Mesothelial cell of epicardium (in vitro differentiated cells): Measurements from ENCODE around the gene MYO1C. TPM values are rescaled to one million over a fixed set of nuclear protein-coding genes. Genes with fewer than 3 reads are reported as not detected.
A peak's percentile ranks its signal among the peaks of the same experiment; 100 is the strongest.

Experiments
- DNase-seq, 2 experiments: peaks; one replicate each; pipeline ENCODE4 v3.0.0; 2021; ENCODE audit warnings: low spot score in 2 of 2; ENCODE audit not compliant: unreplicated experiment in 2 of 2
- H3K27ac Mint-ChIP-seq: 2 replicates; pipeline ENCODE4 v1.8.0; 2021; ENCODE audit warnings: mixed read lengths
- H3K27me3 Mint-ChIP-seq: 2 replicates; pipeline ENCODE4 v1.8.0; 2021; ENCODE audit warnings: low read depth, mixed read lengths
- H3K36me3 Mint-ChIP-seq: 2 replicates; pipeline ENCODE4 v1.8.0; 2021; ENCODE audit warnings: mixed read lengths
- H3K4me1 Mint-ChIP-seq: 2 replicates; pipeline ENCODE4 v1.8.0; 2021; ENCODE audit warnings: mixed read lengths
- H3K4me3 Mint-ChIP-seq: 2 replicates; pipeline ENCODE4 v1.8.0; 2021; ENCODE audit warnings: mild to moderate bottlenecking, moderate library complexity, mixed read lengths
- H3K9me3 Mint-ChIP-seq: 2 replicates; pipeline ENCODE4 v1.8.0; 2021; ENCODE audit warnings: mixed read lengths
- CTCF ChIP-seq: fragments of 200-600 bp; sonication (generic); IDR thresholded peaks from one replicate; pipeline ENCODE4 v1.5.0; 2021; ENCODE audit warnings: antibody characterized with exemption; ENCODE audit not compliant: unreplicated experiment
- total RNA-seq: library from RNA; stranded (reverse); gene quantifications from 3 replicates; pipeline ENCODE4 v1.2.1, GENCODE V29; 2021

MYO1C gene
- total RNA-seq, 1 donor from 2014 or later, result 149 TPM

GRCh38 chr17:1485423-1486376 is 6.8 kb downstream of the MYO1C start:
- Mint-ChIP-seq H3K4me1 (peaks cover 30% of the 10 kb centered on the region), H3K4me3 (peak overlapping the region; percentile 87), H3K9me3 (no peaks in the 10 kb centered on the region), H3K36me3 (peaks cover 18% of the 10 kb centered on the region), H3K27ac (peak overlapping the region; percentile 99), H3K27me3 (no peaks in the 10 kb centered on the region)
- peak in 1 of 2 experiments; percentile 69 for DNase-seq
- TF ChIP-seq CTCF, result no peak

GRCh38 chr17:1484676-1485422 is 7.6 kb downstream of the MYO1C start:
- H3K36me3 Mint-ChIP-seq, result peaks cover 18% of the 10 kb centered on the region
- no peaks in the 10 kb centered on the region for H3K9me3 Mint-ChIP-seq
- DNase-seq, result peak; percentile 58 to 82
- peak overlapping the region; percentile 87 for H3K4me3 Mint-ChIP-seq
- peak overlapping the region; percentile 99 for H3K27ac Mint-ChIP-seq
- no peaks in the 10 kb centered on the region for H3K27me3 Mint-ChIP-seq
- peaks cover 24% of the 10 kb centered on the region for H3K4me1 Mint-ChIP-seq
- TF ChIP-seq CTCF, result peak; percentile 59

GRCh38 chr17:1484060-1484535 is 8.4 kb downstream of the MYO1C start:
- H3K36me3 Mint-ChIP-seq, result peaks cover 18% of the 10 kb centered on the region
- peaks cover 19% of the 10 kb centered on the region for H3K4me1 Mint-ChIP-seq
- peak overlapping the region; percentile 87 for H3K4me3 Mint-ChIP-seq
- no peak for TF ChIP-seq CTCF
- no peaks in the 10 kb centered on the region for H3K27me3 Mint-ChIP-seq
- H3K27ac Mint-ChIP-seq, result peak overlapping the region; percentile 90
- no peaks in the 10 kb centered on the region for H3K9me3 Mint-ChIP-seq
- DNase-seq, result no peak

GRCh38 chr17:1482680-1483079 is 9.8 kb downstream of the MYO1C start:
- Mint-ChIP-seq H3K4me3 (no peak overlapping the region), H3K36me3 (peaks cover 20% of the 10 kb centered on the region), H3K27me3 (no peaks in the 10 kb centered on the region), H3K9me3 (no peaks in the 10 kb centered on the region), H3K4me1 (peaks cover 11% of the 10 kb centered on the region), H3K27ac (peak overlapping the region; percentile 21)
- DNase-seq, result no peak
- no peak for TF ChIP-seq CTCF

- no peaks in the 10 kb centered on the region for H3K9me3 Mint-ChIP-seq
- no peak overlapping the region for H3K27ac Mint-ChIP-seq
- no peak overlapping the region for H3K4me3 Mint-ChIP-seq
- H3K36me3 Mint-ChIP-seq, result peaks cover 20% of the 10 kb centered on the region
- DNase-seq, result no peak
- H3K27me3 Mint-ChIP-seq, result no peaks in the 10 kb centered on the region
- peaks cover 7% of the 10 kb centered on the region for H3K4me1 Mint-ChIP-seq
- TF ChIP-seq CTCF, result no peak
Observed at GRCh38 chr17:1481736-1482135, 10.8 kb downstream of the MYO1C start.
